Measurements from ENCODE around the gene PKN2. TPM values are rescaled to one million over a fixed set of nuclear protein-coding genes. Genes with fewer than 3 reads are reported as not detected.

Gene PKN2
- total and polyA plus RNA-seq, 2 donors from 2014 or later = 7.3 to 49.3 TPM

- Histone ChIP-seq H3K9me3 (ENCODE audit: control insufficient read depth in 2 of 3, insufficient read depth in 1 of 3, low read length in 3 of 3) (no peaks in the 10 kb centered on the region), H3K27me3 (ENCODE audit: control insufficient read depth, insufficient read depth, low read length) (no peaks in the 10 kb centered on the region), H3K4me1 (ENCODE audit: control insufficient read depth in 2 of 3, insufficient read depth in 2 of 3, low read depth in 1 of 3, low read length in 3 of 3) (no peaks in the 10 kb centered on the region), H3K36me3 (ENCODE audit: control insufficient read depth in 2 of 3, insufficient read depth in 3 of 3, low read length in 3 of 3) (peaks cover 0 to 16% (median 3%) of the 10 kb centered on the region in 3 donors), H3K4me3 (ENCODE audit: low read length in 3 of 3) (no peak overlapping the region), H3K9ac (ENCODE audit: low read length in 3 of 3) (no peak overlapping the region), H3K27ac (ENCODE audit: low read depth in 2 of 2, low read length in 2 of 2) (no peak overlapping the region)
- FAIRE-seq (no peak), DNase-seq (no peak)
- TF ChIP-seq, protein P1, sequence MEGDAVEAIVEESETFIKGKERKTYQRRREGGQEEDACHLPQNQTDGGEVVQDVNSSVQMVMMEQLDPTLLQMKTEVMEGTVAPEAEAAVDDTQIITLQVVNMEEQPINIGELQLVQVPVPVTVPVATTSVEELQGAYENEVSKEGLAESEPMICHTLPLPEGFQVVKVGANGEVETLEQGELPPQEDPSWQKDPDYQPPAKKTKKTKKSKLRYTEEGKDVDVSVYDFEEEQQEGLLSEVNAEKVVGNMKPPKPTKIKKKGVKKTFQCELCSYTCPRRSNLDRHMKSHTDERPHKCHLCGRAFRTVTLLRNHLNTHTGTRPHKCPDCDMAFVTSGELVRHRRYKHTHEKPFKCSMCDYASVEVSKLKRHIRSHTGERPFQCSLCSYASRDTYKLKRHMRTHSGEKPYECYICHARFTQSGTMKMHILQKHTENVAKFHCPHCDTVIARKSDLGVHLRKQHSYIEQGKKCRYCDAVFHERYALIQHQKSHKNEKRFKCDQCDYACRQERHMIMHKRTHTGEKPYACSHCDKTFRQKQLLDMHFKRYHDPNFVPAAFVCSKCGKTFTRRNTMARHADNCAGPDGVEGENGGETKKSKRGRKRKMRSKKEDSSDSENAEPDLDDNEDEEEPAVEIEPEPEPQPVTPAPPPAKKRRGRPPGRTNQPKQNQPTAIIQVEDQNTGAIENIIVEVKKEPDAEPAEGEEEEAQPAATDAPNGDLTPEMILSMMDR (IDR thresholded peaks at IDR 0.05; ENCODE audit: borderline replicate concordance, extremely low read depth, insufficient read depth) = no peak
- intact Hi-C loops (cut with DNase I) = no loop called here
Measured at GRCh38 chr1:88773540-88774150, 89.6 kb downstream of the PKN2 start.

DNA sequence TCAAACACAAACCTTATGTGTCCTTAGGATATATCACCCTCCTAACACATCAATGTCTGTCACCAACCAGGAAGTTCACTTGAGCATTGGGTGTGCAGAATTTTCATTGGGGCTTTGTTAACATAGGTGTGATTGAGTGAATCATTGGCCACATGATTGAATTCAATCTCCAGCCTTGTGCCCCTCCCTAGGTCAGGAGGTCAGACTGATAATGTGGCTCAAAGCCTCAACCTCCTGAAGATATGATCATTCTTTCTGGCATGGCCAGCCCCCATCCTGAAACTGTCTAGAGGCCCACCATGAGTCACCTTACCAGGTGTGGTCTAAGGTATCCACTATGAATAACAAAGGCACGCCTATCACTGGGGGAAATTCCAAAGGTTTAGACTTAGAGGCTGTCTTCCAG is 90.1 kb downstream of the PKN2 start:
- Histone ChIP-seq H3K4me3 (ENCODE audit: low read length in 3 of 3) (no peak overlapping the region), H3K9ac (ENCODE audit: low read length in 3 of 3) (no peak overlapping the region), H3K27ac (ENCODE audit: low read depth in 2 of 2, low read length in 2 of 2) (no peak overlapping the region), H3K27me3 (ENCODE audit: control insufficient read depth, insufficient read depth, low read length) (no peaks in the 10 kb centered on the region), H3K4me1 (ENCODE audit: control insufficient read depth in 2 of 3, insufficient read depth in 2 of 3, low read depth in 1 of 3, low read length in 3 of 3) (no peaks in the 10 kb centered on the region), H3K9me3 (ENCODE audit: control insufficient read depth in 2 of 3, insufficient read depth in 1 of 3, low read length in 3 of 3) (no peaks in the 10 kb centered on the region), H3K36me3 (ENCODE audit: control insufficient read depth in 2 of 3, insufficient read depth in 3 of 3, low read length in 3 of 3) (peaks cover 0 to 16% (median 3%) of the 10 kb centered on the region in 3 donors)
- TF ChIP-seq, protein P1 (IDR thresholded peaks at IDR 0.05; ENCODE audit: borderline replicate concordance, extremely low read depth, insufficient read depth) = no peak
- intact Hi-C loops (cut with DNase I) = no loop called here
- DNase-seq = no peak
- FAIRE-seq = no peak

- TF ChIP-seq, protein P1 (IDR thresholded peaks at IDR 0.05; ENCODE audit: borderline replicate concordance, extremely low read depth, insufficient read depth) = no peak
- Histone ChIP-seq H3K27me3 (ENCODE audit: control insufficient read depth, insufficient read depth, low read length) (no peaks in the 10 kb centered on the region), H3K9ac (ENCODE audit: low read length in 3 of 3) (no peak overlapping the region), H3K9me3 (ENCODE audit: control insufficient read depth in 2 of 3, insufficient read depth in 1 of 3, low read length in 3 of 3) (no peaks in the 10 kb centered on the region), H3K4me3 (ENCODE audit: low read length in 3 of 3) (no peak overlapping the region), H3K36me3 (ENCODE audit: control insufficient read depth in 2 of 3, insufficient read depth in 3 of 3, low read length in 3 of 3) (peaks cover 0 to 16% (median 3%) of the 10 kb centered on the region in 3 donors), H3K4me1 (ENCODE audit: control insufficient read depth in 2 of 3, insufficient read depth in 2 of 3, low read depth in 1 of 3, low read length in 3 of 3) (no peaks in the 10 kb centered on the region), H3K27ac (ENCODE audit: low read depth in 2 of 2, low read length in 2 of 2) (no peak overlapping the region)
- intact Hi-C loops (cut with DNase I) = no loop called here
- no peak for DNase-seq
- no peak for FAIRE-seq
Measured at GRCh38 chr1:88777604-88778149, 93.6 kb downstream of the PKN2 start.

Measured in kidney (tissue), 14 donors.